Urinary bladder (tissue), 4 donors: Measurements from ENCODE around the gene B3GALNT1. TPM values are rescaled to one million over a fixed set of nuclear protein-coding genes. Genes with fewer than 3 reads are reported as not detected.
A peak's percentile ranks its signal among the peaks of the same experiment; 100 is the strongest.

Experiments used
- DNase-seq: peaks from one replicate; pipeline ENCODE4 v3.0.0-alpha.2; 2015; ENCODE audit errors: extremely low spot score
- H3K27ac ChIP-seq: one replicate; pipeline ENCODE4 v1.5.1; 2013; ENCODE audit warnings: low read depth, mild to moderate bottlenecking, moderate library complexity
- H3K36me3 ChIP-seq: one replicate; pipeline ENCODE4 v1.6.1; 2013; ENCODE audit warnings: mild to moderate bottlenecking, moderate library complexity; ENCODE audit not compliant: insufficient read depth
- H3K4me1 ChIP-seq: one replicate; pipeline ENCODE4 v1.6.1; 2013; ENCODE audit warnings: mild to moderate bottlenecking, moderate library complexity; ENCODE audit not compliant: insufficient read depth
- H3K4me3 ChIP-seq: one replicate; pipeline ENCODE4 v1.5.1; 2013; ENCODE audit warnings: low read depth, low read length
- whole genome bisulfite sequencing: extraction: QIAGEN DNeasy Blood & Tissue Kit; methylation state at CpG from one replicate; pipeline ENCODE4 v1.1.7; 2013; 5-methylcytosine and 5-hydroxymethylcytosine counted together
- polyA plus RNA-seq: library from polyadenylated mRNA; stranded (reverse); fragments of 200-250 nt; gene quantifications from one replicate; pipeline ENCODE4 v1.2.3, GENCODE V29; 2013
- total RNA-seq: library from RNA; depleted of rRNA; stranded (reverse); fragments of >200 nt; gene quantifications from one replicate; pipeline ENCODE4 v1.2.3, GENCODE V29; 2014
- donor health status: healthy with polysubstance abuse.
- donor health status: healthy.

B3GALNT1 gene
- total RNA-seq (37.5 TPM), polyA plus RNA-seq (10.7 TPM)

DNA sequence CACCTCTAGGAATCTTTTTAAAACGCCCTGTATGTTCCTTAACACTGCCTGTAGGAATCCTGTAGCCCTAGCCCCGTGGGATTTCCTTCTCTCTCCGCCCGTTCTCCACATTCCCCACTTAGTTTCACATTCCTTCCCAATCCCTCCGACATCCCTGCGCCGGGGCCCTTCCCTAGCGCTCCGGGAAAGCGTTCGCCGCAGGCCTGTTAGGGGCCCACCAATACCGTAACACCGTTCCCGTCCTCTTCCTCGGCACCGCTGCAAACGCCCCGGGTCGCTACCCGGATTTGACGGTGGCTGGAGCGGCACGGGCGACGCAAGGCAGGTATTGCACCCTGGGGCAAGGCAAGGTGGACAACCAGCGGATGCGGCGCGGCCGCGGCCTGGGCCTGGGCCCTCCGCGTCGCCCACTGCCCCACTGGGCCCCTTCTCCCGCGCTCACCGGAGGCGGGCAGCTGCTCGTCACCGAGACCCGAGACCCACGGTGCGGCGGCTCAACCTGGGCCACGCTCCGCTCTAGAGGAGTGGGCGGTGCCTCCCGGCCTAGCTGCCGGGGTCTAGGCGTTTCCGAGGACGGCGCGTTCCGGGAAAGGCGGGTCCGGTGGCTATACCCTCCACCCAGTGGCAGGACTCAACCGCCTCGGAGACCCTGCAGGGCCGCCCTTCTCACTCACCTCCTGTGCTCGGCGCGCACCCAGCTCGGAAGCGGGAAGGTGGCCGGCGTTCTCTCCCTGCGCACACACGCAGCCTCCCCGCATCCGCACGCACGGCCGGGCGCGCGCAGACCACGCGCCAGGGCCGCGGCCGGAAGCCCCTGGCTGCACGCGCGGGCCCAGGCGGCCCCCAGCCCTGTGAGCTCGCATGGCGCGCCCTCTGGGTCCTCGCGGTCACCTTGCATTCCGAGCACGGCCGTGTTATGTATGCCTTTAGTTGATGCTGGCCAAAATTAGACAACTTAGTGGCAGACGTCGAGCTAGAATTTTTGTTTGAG lies at the start of gene B3GALNT1:
TSS of gene B3GALNT1 (minus strand) at position 789 of the 991 bp plus-strand sequence. CDS start 18,595 bp downstream, outside the sequence.
- peak within 1 kb of the TSS; percentile 59 for H3K4me3 ChIP-seq
- peak within 1 kb of the TSS; percentile 25 for H3K27ac ChIP-seq
- under 1% methylated on average over 97 of the region's 97 CpGs for WGBS
- H3K36me3 ChIP-seq = no peaks in the 10 kb centered on the region
- peak; percentile 39 for DNase-seq
- peaks cover 2% of the 10 kb centered on the region for H3K4me1 ChIP-seq

- Histone ChIP-seq H3K27ac (no peak overlapping the region), H3K4me1 (no peaks in the 10 kb centered on the region), H3K36me3 (no peaks in the 10 kb centered on the region), H3K4me3 (no peak overlapping the region)
- 82% methylated on average over 3 of the region's 3 CpGs for WGBS
- DNase-seq = no peak
Observed at GRCh38 chr3:161153480-161153879, 48.3 kb upstream of the B3GALNT1 start.

- Histone ChIP-seq H3K27ac (no peak overlapping the region), H3K4me1 (no peaks in the 10 kb centered on the region), H3K4me3 (no peak overlapping the region), H3K36me3 (no peaks in the 10 kb centered on the region)
- DNase-seq = no peak
Observed at GRCh38 chr3:161150001-161150525, 44.9 kb upstream of the B3GALNT1 start.

- Histone ChIP-seq H3K4me1 (no peaks in the 10 kb centered on the region), H3K27ac (no peak overlapping the region), H3K4me3 (no peak overlapping the region), H3K36me3 (no peaks in the 10 kb centered on the region)
- WGBS = 39% methylated on average over 1 of the region's 1 CpG
- no peak for DNase-seq
Observed at GRCh38 chr3:161149529-161149928, 44.4 kb upstream of the B3GALNT1 start.

GRCh38 chr3:161148832-161149475 lies 43.8 kb upstream of the B3GALNT1 start:
- DNase-seq = no peak
- 82% methylated on average over 4 of the region's 4 CpGs for WGBS

GRCh38 chr3:161142486-161142885 lies 37.3 kb upstream of the B3GALNT1 start:
- 53% methylated on average over 1 of the region's 1 CpG for WGBS
- H3K36me3 ChIP-seq = no peaks in the 10 kb centered on the region
- no peak overlapping the region for H3K27ac ChIP-seq
- DNase-seq = no peak
- no peaks in the 10 kb centered on the region for H3K4me1 ChIP-seq
- no peak overlapping the region for H3K4me3 ChIP-seq

More at GRCh38 chr3:161148832-161149475, 43.8 kb upstream of the B3GALNT1 start:
- Histone ChIP-seq H3K27ac (no peak overlapping the region), H3K4me3 (no peak overlapping the region), H3K36me3 (no peaks in the 10 kb centered on the region), H3K4me1 (no peaks in the 10 kb centered on the region)

DNA sequence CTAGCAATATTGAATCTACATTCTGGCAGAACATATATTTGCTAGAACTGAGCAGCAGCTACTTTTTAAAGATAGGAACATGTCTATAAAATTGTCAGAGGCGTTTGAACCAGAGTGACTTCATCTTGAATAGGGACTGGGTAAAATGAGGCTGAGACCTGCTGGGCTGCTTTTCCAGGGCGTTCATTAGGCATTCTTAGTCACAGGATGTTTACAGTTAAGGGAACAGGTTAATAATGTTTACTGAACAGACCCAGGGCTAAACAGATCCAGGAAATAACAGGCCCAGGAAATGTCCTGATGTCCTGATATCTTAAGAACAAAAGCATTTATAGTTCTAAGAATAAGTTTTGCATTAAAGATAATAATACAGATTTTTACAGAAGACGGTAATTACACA lies 34.5 kb upstream of the B3GALNT1 start:
- H3K4me1 ChIP-seq = no peaks in the 10 kb centered on the region
- 61% methylated on average over 3 of the region's 3 CpGs for WGBS
- no peak overlapping the region for H3K4me3 ChIP-seq
- DNase-seq = no peak
- H3K36me3 ChIP-seq = no peaks in the 10 kb centered on the region
- no peak overlapping the region for H3K27ac ChIP-seq

DNA sequence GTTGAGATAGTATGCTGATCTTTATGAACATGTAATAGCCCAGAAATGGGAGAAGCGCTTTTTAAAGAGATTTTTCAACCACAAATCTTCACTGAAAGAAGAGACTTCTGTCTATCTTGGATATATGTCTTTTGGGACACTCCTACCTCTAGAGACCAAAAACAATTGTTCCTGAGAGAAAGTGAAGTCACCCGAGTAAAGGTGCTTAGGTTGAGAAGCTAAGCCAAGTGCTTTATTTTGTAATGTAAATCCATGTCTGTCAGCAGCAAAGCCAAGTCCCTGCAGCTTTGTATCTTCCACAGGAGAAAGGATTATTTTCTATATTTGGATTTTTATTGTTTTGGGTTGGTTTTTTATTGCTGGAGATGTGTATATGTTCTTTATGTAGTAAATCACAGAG lies 32.1 kb upstream of the B3GALNT1 start:
- no peak for DNase-seq
- no peaks in the 10 kb centered on the region for H3K4me1 ChIP-seq
- H3K4me3 ChIP-seq = no peak overlapping the region
- H3K36me3 ChIP-seq = no peaks in the 10 kb centered on the region
- WGBS = 62% methylated on average over 2 of the region's 2 CpGs
- H3K27ac ChIP-seq = no peak overlapping the region

DNA sequence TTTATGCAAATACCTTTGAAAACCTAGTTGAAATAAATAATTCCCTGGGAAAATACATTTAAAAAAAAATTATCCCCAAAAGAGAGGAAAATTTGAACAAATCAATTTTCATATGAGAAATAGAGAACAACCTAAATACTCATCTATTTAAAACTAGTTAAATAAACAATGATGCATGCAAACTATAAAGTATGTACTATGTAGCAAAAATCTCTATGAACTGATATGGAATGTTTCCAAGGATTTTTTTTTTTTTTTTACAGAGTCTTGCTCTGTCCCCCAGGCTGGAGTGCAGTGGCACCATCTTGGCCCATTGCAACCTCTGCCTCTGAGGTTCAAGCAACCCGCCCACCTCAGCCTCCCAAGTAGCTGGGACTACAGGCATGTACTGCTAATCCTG lies 27.2 kb upstream of the B3GALNT1 start:
- no peak for DNase-seq
- no peak overlapping the region for H3K27ac ChIP-seq
- no peaks in the 10 kb centered on the region for H3K36me3 ChIP-seq
- no peak overlapping the region for H3K4me3 ChIP-seq
- WGBS = 100% methylated on average over 1 of the region's 1 CpG
- H3K4me1 ChIP-seq = no peaks in the 10 kb centered on the region

DNA sequence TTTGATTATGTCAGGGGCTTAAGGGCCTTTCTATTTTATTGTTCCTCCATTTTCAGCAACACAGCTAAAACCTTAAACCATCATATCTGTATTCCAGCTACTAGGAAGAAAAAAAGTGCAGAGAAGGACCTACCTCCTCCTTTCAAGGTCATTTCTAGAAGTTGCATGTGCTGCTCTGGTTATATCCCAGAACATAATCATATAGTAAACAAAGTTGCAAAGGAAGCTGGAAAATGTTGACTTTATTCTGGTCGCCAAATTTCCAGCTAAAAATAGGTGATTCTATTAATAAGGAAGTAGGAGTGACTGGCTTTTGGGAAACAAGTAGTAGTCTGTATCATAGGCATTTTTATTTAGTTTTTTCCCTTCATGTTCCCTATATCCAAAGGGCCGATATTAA lies 21.3 kb upstream of the B3GALNT1 start:
- H3K36me3 ChIP-seq = no peaks in the 10 kb centered on the region
- no peak for DNase-seq
- H3K4me1 ChIP-seq = no peaks in the 10 kb centered on the region
- no peak overlapping the region for H3K4me3 ChIP-seq
- WGBS = 64% methylated on average over 2 of the region's 2 CpGs
- no peak overlapping the region for H3K27ac ChIP-seq

GRCh38 chr3:161117646-161118045 lies 12.5 kb upstream of the B3GALNT1 start:
- Histone ChIP-seq H3K36me3 (no peaks in the 10 kb centered on the region), H3K4me3 (no peak overlapping the region), H3K27ac (no peak overlapping the region), H3K4me1 (no peaks in the 10 kb centered on the region)
- WGBS = 81% methylated on average over 3 of the region's 3 CpGs
- DNase-seq = no peak

DNA sequence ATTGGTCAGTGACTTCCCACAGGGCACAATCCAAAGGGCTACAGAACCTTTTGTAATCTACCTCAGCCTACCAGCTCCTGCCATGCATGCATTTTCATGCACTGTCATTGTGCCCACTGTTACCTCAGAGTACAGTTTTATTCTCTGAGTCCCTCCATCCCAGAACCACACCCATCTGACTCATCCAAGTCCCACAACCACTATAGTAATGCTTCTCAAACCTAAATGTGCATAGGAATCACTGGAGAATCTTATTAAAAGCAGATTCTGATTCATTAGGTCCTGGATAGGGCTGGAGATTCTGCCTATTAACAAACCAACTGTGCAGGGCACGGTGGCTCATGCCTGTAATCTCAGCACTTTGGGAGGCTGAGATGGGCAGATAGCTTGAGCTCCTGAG lies 3.7 kb upstream of the B3GALNT1 start:
- 97% methylated on average over 1 of the region's 1 CpG for WGBS
- no peaks in the 10 kb centered on the region for H3K4me1 ChIP-seq
- no peak overlapping the region for H3K27ac ChIP-seq
- DNase-seq = no peak
- no peaks in the 10 kb centered on the region for H3K36me3 ChIP-seq
- no peak overlapping the region for H3K4me3 ChIP-seq

DNA sequence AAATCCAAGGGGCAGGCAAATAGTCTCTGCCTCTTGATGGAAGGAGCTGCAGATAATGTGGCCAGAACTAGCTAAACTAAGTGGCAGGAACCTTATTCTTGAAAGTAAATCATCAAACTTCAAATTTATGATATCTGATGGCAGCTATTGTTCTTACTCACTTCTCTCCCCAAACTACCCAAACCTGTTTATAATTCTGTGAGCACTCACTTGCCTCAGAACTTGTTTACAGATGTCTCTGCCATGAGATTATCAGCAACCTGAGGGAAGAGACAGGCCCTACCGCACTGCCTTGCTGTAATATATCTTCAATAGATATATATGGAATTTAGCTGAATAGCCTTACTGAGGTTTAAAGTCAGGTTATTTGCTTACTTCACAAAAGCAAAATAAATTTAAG lies 2.2 kb upstream of the B3GALNT1 start:
- WGBS = 87% methylated on average over 1 of the region's 1 CpG
- Histone ChIP-seq H3K4me3 (no peak overlapping the region), H3K36me3 (no peaks in the 10 kb centered on the region), H3K27ac (no peak overlapping the region), H3K4me1 (no peaks in the 10 kb centered on the region)
- DNase-seq = peak; percentile 7
